ENCODE results near the gene PPP1R26.

The PPP1R26 gene

DNA sequence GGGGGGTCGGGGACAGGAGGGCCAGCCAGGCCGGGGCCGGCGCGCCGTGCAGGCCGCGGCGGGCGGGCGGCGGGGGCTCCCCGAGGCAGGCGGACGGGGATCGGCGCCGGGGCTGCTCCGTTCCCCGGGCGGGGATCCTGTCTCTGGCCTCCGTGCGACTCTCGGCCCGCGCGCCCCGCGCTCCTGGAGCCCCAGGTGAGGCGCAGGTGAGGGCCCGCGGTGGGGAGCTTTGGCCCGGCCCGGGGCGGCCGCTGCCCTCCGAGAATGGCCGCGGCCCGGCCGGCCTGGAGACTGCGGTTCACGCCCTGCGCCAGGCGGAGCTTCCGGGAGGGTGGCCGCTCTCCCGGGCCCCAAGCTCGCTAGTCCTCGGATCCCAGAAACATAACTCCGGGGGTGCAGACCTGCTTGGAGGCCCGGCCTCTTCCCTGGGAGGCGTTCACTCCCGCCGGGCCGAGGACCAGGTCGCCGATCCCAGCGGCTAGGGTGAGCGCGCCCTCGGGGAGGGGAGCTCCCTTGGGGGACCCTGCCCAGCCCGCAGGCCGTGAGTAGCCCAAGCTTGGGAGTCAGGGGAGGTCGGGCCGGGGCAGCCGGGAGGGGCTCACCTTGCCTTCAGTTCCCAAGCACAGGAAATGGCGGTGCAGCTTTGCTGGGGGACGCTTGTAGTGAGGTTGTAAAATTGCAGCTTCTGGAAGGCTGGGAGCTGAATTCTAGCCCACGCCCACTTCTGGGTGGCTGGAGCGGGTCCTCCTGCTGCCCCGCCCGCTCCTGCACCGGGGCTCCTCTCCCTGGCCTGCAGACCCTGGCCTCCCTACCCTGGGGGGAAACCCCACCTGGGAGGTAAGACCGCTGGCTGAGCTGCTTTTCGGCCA is 723 bp downstream of the PPP1R26 start:
- in situ Hi-C loops (cut with HindIII; ENCODE audit: low sequenced_read_pairs): no loop called here
- peak overlapping the region; percentile 72 for H3K4me3 ChIP-seq (ENCODE audit: low read depth, low read length)
- TF ChIP-seq, protein P1, sequence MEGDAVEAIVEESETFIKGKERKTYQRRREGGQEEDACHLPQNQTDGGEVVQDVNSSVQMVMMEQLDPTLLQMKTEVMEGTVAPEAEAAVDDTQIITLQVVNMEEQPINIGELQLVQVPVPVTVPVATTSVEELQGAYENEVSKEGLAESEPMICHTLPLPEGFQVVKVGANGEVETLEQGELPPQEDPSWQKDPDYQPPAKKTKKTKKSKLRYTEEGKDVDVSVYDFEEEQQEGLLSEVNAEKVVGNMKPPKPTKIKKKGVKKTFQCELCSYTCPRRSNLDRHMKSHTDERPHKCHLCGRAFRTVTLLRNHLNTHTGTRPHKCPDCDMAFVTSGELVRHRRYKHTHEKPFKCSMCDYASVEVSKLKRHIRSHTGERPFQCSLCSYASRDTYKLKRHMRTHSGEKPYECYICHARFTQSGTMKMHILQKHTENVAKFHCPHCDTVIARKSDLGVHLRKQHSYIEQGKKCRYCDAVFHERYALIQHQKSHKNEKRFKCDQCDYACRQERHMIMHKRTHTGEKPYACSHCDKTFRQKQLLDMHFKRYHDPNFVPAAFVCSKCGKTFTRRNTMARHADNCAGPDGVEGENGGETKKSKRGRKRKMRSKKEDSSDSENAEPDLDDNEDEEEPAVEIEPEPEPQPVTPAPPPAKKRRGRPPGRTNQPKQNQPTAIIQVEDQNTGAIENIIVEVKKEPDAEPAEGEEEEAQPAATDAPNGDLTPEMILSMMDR (IDR thresholded peaks at IDR 0.05; ENCODE audit: low read depth, low read length, missing control alignments): no peak
- DNase-seq (ENCODE audit: low read depth): no peak

DNA sequence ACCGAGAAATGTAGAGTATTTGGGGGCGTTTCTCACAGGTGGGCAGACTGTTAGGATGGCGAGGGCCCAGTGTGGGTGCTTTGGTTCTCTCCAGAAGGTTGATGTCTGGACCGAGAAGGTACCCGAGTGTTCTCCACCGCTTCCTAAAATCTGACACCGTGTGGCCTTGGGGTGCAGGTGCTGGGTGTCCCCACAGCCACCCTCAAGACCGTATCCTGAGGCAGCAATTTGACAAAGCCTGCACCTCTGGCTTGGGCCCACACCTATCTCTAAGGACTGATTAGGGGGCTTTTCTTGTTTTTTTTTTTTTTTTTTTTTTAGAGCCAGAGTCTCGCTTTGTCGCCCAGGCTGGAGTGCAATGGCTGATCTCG is 1.3 kb downstream of the PPP1R26 start:
- no peak for DNase-seq (ENCODE audit: low read depth)
- H3K4me3 ChIP-seq (ENCODE audit: low read depth, low read length): peak overlapping the region; percentile 72
- TF ChIP-seq, protein P1 (IDR thresholded peaks at IDR 0.05; ENCODE audit: low read depth, low read length, missing control alignments): no peak
- in situ Hi-C loops (cut with HindIII; ENCODE audit: low sequenced_read_pairs): no loop called here

DNA sequence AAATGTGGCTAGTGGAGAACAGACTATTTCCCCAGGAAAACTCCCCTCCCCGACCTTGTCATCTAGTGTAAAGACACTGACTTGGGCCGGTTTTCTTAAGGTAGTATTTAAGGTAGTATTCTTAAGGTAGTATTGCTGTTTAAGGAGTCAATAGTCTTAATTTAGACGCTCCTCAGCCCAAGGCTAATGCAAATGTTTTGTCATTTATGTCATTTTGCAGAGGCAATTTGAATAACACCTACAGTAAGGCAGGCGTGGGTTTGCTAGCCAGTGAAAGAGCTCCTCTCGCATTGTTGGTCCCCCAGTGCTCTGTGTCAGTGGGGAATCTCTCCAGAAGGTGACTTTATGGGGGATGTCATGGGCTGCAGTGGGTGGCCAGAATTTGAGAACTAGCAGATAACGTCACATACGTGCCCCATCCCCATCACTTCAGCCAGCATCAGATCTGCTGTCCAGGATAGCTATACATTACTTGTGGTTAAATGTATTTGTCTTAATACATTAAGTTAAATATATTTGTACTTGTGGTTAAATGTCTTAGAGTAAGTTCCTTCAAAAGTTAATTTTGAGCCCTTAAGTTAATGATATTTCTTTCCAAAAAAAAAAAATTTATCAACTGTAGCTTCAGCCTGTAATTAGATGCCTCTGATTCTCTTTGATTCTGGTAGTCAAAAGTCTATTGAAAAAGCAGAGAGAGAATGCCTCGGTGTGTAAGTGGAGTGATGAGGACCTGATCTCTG is 2.6 kb downstream of the PPP1R26 start:
- no peak overlapping the region for H3K4me3 ChIP-seq (ENCODE audit: low read depth, low read length)

DNA sequence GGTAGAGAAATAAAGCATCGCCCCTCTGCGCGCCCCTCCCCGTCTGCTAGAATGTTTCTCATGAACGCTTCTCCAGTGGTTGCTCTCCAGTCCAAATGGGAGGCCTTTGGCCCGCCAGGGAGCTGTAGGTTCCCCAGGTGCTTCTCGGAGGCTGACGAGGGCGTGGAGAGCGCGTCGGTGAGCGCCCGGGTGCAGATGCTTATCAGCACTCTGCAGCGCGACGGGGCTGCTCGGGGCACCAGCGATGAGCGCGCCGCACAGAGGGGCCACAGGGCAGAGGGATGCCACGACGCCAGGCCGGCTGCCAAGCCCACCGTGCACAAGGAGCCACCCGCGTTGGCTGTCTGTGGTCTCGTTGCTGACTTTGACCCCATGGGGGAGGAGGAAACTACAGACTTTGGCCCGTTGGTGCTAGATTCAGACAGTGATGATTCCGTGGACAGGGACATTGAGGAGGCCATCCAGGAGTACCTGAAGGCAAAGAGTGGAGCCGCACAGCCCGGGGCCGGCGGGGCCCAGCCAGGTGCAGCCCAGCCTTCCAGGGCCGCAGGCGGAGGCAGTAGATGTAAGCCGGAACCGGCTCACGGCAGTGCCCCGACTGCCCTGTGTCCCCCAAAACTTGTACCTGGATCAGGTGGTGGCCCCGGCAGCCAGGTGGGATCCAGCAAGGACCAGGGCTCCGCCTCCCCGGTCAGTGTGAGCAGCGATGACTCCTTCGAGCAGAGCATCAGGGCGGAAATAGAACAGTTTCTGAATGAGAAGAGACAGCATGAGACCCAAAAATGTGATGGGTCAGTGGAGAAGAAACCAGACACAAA is 5.1 kb downstream of the PPP1R26 start:
- TF ChIP-seq, protein P1 (IDR thresholded peaks at IDR 0.05; ENCODE audit: low read depth, low read length, missing control alignments): no peak
- in situ Hi-C loops (cut with HindIII; ENCODE audit: low sequenced_read_pairs): no loop called here
- DNase-seq (ENCODE audit: low read depth): no peak
- no peak overlapping the region for H3K4me3 ChIP-seq (ENCODE audit: low read depth, low read length)

More for the DNA sequence above, 2.6 kb downstream of the PPP1R26 start:
- no peak for DNase-seq (ENCODE audit: low read depth)
- TF ChIP-seq, protein P1 (IDR thresholded peaks at IDR 0.05; ENCODE audit: low read depth, low read length, missing control alignments): no peak
- in situ Hi-C loops (cut with HindIII; ENCODE audit: low sequenced_read_pairs): no loop called here

DNA sequence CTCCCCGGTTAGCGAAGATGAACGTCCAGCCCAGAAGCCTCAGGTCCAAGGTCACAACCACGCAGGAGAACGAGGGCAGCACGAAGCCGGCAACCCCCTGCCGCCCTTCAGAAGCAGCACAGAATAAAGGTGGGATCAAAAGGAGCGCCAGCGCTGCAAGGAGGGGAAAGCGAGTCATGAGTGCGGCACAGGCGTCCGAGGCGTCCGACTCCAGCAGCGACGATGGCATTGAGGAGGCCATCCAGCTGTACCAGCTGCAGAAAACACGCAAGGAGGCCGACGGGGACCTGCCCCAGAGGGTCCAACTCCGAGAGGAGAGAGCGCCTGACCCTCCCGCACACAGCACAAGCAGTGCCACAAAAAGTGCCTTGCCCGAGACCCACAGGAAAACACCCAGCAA is 5.8 kb downstream of the PPP1R26 start:
- TF ChIP-seq, protein P1 (IDR thresholded peaks at IDR 0.05; ENCODE audit: low read depth, low read length, missing control alignments): no peak
- no peak overlapping the region for H3K4me3 ChIP-seq (ENCODE audit: low read depth, low read length)
- in situ Hi-C loops (cut with HindIII; ENCODE audit: low sequenced_read_pairs): no loop called here
- no peak for DNase-seq (ENCODE audit: low read depth)

DNA sequence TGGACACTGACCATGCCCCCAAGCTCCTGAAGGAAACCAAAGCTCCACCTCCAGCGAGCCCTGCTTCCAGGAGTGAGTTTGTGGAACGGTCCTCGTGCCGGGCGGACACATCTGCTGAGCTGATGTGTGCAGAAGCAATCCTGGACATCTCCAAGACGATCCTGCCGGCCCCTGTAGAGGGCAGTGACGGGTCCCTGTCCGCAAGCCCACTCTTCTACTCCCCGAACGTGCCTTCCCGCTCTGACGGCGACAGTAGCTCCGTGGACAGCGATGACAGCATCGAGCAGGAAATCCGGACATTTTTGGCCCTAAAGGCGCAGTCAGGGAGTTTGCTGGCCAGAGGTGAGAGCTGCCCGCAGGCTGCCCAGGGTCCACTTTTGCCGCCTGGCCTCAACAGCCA is 6.2 kb downstream of the PPP1R26 start:
- no peak for DNase-seq (ENCODE audit: low read depth)
- TF ChIP-seq, protein P1 (IDR thresholded peaks at IDR 0.05; ENCODE audit: low read depth, low read length, missing control alignments): no peak
- in situ Hi-C loops (cut with HindIII; ENCODE audit: low sequenced_read_pairs): no loop called here
- no peak overlapping the region for H3K4me3 ChIP-seq (ENCODE audit: low read depth, low read length)

Measured in astrocyte of the cerebellum (primary cell).